CD4-positive, alpha-beta memory T cell (primary cell): ENCODE measurements around the gene HSPA12A. TPM values are rescaled to one million over a fixed set of nuclear protein-coding genes. Genes with fewer than 3 reads are reported as not detected.

Experiments
- CTCF ChIA-PET: fragments of 350-600 bp; sonication (Branson Sonifier 250); formaldehyde crosslinking; loops from one replicate; lab custom pipeline; 2021; ENCODE audit warnings: inconsistent platforms; ENCODE audit not compliant: partially characterized antibody; lab: Charles Lee
- POLR2A ChIA-PET: fragments of 350-600 bp; sonication (Branson Sonifier 250); formaldehyde crosslinking; loops from one replicate; lab custom pipeline; 2021; ENCODE audit not compliant: partially characterized antibody; lab: Charles Lee
- DNase-seq, 5 donors: peaks; one replicate each; pipeline versions ENCODE4 v3.0.0 to v3.0.0-alpha.2; 2020 to 2022; ENCODE audit warnings: mixed read lengths in 1 of 5
- H3K27ac ChIP-seq: one replicate; pipeline ENCODE4 v1.7.0; 2013; ENCODE audit warnings: low read depth, low read length
- H3K27me3 ChIP-seq: 2 replicates; pipeline ENCODE4 v1.7.0; 2013; ENCODE audit warnings: mild to moderate bottlenecking, low read length, moderate library complexity; ENCODE audit not compliant: insufficient read depth
- H3K36me3 ChIP-seq: 2 replicates; pipeline ENCODE4 v1.7.0; 2013; ENCODE audit warnings: mild to moderate bottlenecking, low read length, moderate library complexity; ENCODE audit not compliant: insufficient read depth
- H3K4me1 ChIP-seq: 2 replicates; pipeline ENCODE4 v1.7.0; 2013; ENCODE audit warnings: mild to moderate bottlenecking, low read length, moderate library complexity; ENCODE audit not compliant: insufficient read depth
- H3K4me3 ChIP-seq, 2 donors: one replicate each; pipeline ENCODE4 v1.7.0; 2013; ENCODE audit warnings: low read length in 2 of 2, mild to moderate bottlenecking in 1 of 2
- H3K9me3 ChIP-seq, 2 donors: one replicate each; pipeline ENCODE4 v1.7.0; 2013; ENCODE audit warnings: low read length in 2 of 2, control low read depth in 1 of 2; ENCODE audit not compliant: control insufficient read depth in 1 of 2
- H3K27ac Mint-ChIP-seq, 7 donors: one replicate each; pipeline ENCODE4 v1.8.0; 2020 to 2021; ENCODE audit warnings: mixed read lengths in 7 of 7, mild to moderate bottlenecking in 6 of 7, inconsistent platforms in 3 of 7, moderate library complexity in 3 of 7
- H3K27me3 Mint-ChIP-seq, 2 donors: one replicate each; pipeline ENCODE4 v1.8.0; 2020 to 2021; ENCODE audit warnings: mixed read lengths in 2 of 2
- H3K36me3 Mint-ChIP-seq, 2 donors: one replicate each; pipeline ENCODE4 v1.8.0; 2020 to 2021; ENCODE audit warnings: mixed read lengths in 2 of 2, inconsistent platforms in 1 of 2, mild to moderate bottlenecking in 1 of 2
- H3K4me1 Mint-ChIP-seq, 4 donors: one replicate each; pipeline ENCODE4 v1.8.0; 2020 to 2021; ENCODE audit warnings: mixed read lengths in 4 of 4, mild to moderate bottlenecking in 1 of 4
- H3K4me3 Mint-ChIP-seq, 8 donors: one replicate each; pipeline ENCODE4 v1.8.0; 2020 to 2021; ENCODE audit warnings: mixed read lengths in 8 of 8, mild to moderate bottlenecking in 7 of 8, moderate library complexity in 6 of 8, inconsistent platforms in 3 of 8
- H3K9me3 Mint-ChIP-seq, 8 donors: one replicate each; pipeline ENCODE4 v1.8.0; 2020 to 2021; ENCODE audit warnings: mixed read lengths in 8 of 8, mild to moderate bottlenecking in 5 of 8, inconsistent platforms in 3 of 8, moderate library complexity in 1 of 8
- intact Hi-C: fragments of 100-400 bp; cut with micrococcal nuclease; formaldehyde crosslinking; loops from one replicate; pipeline ENCODE4 v1.15.1; 2023
- polyA plus RNA-seq, 2 donors: library from polyadenylated mRNA; unstranded; fragments of 300-500 nt; fragmentation: Illumina TruSeq; gene quantifications; one replicate each; pipeline ENCODE4 v1.2.3, GENCODE V29; 2021
- total RNA-seq, 2 experiments: library from RNA; stranded (reverse); gene quantifications; one replicate each; pipeline ENCODE4 v1.2.3, GENCODE V29; 2021

Gene HSPA12A
- total and polyA plus RNA-seq, 4 experiments from 2014 or later: 0.14 to 0.64 (median 0.36) TPM; not detected in 1

DNA sequence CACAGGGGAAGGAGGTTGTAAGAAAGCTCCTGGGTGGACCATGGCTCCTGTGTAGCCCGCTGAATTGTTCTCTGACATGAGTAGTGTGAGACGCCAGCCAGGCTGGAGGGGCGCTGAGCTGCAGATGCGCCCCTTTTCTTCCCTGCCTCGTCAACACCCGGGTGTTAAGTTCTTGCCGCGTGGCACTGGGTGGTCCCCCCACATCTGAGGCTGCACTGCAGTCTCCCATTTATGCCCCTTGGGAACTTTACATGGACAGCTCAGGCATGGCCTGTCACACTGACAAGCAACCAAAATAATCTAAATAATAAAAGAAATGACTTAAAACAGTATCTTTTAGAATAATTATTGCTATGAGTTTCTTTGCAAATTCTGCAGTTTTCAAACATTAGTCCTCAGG, 34.6 kb upstream of the HSPA12A start:
- intact Hi-C loops: no loop called here
- Mint-ChIP-seq H3K27ac (no peak overlapping the region), H3K27me3 (peaks cover 3 to 8% of the 10 kb centered on the region in 2 donors), H3K36me3 (no peaks in the 10 kb centered on the region), H3K9me3 (no peaks in the 10 kb centered on the region), H3K4me1 (no peaks in the 10 kb centered on the region), H3K4me3 (no peak overlapping the region)
- Histone ChIP-seq H3K27ac (no peak overlapping the region), H3K27me3 (no peaks in the 10 kb centered on the region), H3K9me3 (no peaks in the 10 kb centered on the region), H3K4me3 (no peak overlapping the region), H3K4me1 (no peaks in the 10 kb centered on the region), H3K36me3 (no peaks in the 10 kb centered on the region)
- CTCF ChIA-PET: interaction anchor here (0.9 to 9.9 kb wide), 3 partner anchors 11 to 398 kb away, joined by 3 to 73 read pairs (median 3); no protein-coding TSS in a partner anchor
- POLR2A ChIA-PET: no interaction called here
- DNase-seq: no peak

DNA sequence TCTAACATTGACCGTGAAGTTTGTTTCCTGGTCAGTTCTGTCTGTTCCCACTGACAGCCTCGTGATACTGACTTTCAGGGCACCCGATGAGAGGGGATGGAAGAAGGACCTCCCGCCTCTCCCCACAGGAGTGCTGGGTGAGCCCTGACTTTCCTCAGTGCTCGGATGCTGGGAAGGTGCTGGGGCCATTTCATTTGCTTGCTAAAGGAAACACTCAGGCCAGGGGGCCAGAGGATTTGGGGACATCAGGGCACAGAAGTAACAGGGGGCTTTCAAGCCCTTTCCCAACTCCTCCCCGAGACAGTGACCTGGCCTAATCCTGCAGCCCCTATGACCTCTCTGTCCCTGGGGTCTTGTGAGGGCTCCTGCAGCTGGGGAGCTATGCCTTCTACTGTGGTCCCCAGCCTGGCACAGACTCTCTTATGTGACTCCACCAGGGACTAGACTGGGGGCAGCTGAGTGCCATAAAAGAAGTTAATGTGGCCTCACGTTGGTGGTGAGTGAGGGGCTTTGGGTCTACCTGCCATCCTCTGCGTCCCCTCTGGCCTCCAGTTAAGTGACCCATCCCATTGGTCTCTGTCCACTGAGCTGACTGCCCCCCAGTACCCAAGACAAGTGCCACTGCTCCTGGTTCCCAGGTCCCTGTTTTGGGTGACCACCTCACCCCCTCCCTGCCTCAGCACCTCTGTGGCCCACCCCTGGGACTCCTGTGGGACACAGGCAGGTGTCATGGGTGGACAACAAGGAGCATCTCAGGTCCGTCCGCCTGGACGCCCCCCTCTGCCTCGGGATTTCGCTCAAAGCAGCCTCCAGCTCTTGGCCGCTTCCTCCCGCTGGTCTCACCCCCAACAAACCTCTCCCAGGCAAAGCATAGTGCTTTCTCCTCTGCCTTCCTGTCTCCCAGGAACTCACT, 33.4 kb upstream of the HSPA12A start:
- H3K4me3 Mint-ChIP-seq: no peak overlapping the region
- POLR2A ChIA-PET: interaction anchor here (0.9 kb wide), 1 partner anchor 12 kb away, joined by 3 read pairs; no protein-coding TSS in a partner anchor
- Histone ChIP-seq H3K27ac (no peak overlapping the region), H3K4me3 (no peak overlapping the region), H3K36me3 (no peaks in the 10 kb centered on the region), H3K9me3 (no peaks in the 10 kb centered on the region), H3K4me1 (no peaks in the 10 kb centered on the region), H3K27me3 (no peaks in the 10 kb centered on the region)
- H3K27me3 Mint-ChIP-seq: peaks cover 3 to 8% of the 10 kb centered on the region in 2 donors
- CTCF ChIA-PET: interaction anchor here (9.9 kb wide), 1 partner anchor 12 kb away, joined by 73 read pairs; no protein-coding TSS in a partner anchor
- no peaks in the 10 kb centered on the region for H3K9me3 Mint-ChIP-seq
- no peaks in the 10 kb centered on the region for H3K4me1 Mint-ChIP-seq
- H3K27ac Mint-ChIP-seq: no peak overlapping the region
- no peaks in the 10 kb centered on the region for H3K36me3 Mint-ChIP-seq
- intact Hi-C loops: no loop called here
- no peak for DNase-seq

DNA sequence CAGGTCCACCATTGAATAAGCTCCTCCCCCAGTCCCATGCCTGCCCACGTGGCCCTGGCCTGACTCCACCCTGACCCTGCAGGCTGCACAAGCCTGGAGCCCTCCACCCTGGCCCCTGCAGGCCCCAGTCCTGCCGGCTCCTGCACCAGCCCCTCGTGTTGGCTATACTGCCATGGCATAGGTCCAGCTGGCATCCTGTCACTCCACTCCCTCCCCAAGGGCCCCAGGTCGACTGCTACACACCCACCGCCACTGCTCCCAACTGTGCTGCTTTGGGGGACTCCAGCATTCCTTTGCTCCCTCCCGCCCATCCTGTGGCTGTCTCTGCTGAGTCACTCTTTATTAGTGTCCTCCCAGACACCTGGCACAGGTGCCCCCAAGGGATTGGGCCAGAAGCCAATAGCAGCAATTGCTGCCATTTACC, 32.4 kb upstream of the HSPA12A start:
- CTCF ChIA-PET: interaction anchor here (1.3 to 9.9 kb wide), 2 partner anchors 13 to 442 kb away, joined by 3 to 73 read pairs; no protein-coding TSS in a partner anchor

DNA sequence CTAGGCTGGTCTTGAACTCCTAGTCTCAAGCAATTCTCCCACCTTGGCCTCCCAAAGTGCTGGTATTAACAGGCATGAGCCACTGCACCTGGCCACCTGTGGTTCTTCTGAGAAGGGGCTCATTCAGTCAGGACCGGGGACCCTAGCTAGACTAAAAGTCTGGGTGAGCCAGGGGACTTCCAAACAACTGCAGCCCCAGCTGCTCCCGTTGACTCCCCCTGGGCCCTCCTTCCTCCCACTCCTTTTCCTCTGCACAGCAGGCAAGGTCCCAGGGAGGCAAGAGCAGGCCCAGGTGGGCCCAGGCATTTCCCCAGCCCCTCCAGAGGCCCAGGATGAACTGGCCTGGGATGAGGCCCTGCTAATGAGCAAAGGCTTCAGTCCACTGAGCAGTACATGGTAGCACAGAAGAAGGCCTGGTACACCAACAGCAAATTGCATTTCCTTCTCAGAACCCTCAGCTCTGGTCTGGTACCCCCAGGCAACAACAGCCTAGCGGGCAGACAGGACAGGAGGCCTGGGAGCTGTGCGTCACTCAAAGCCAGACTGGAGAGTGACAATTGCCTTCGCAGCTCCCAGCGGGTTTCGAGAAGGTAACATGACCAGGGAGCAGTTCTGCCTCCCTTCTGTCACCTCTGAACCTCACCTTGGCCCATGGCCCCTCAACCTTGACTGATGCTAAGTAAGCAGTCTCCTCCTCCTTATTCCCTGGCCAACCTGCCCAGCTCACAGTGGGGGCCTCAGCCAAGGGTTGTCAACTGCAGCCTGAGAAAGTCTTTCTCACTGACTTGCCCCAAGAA, 30.7 kb upstream of the HSPA12A start:
- Mint-ChIP-seq H3K4me3 (no peak overlapping the region), H3K27ac (peak overlapping the region in 1 of 7 donors; percentile 48), H3K27me3 (peaks cover 6 to 23% of the 10 kb centered on the region in 2 donors), H3K36me3 (no peaks in the 10 kb centered on the region), H3K9me3 (no peaks in the 10 kb centered on the region), H3K4me1 (no peaks in the 10 kb centered on the region)
- H3K27me3 ChIP-seq: no peaks in the 10 kb centered on the region
- H3K27ac ChIP-seq: no peak overlapping the region
- ChIA-PET CTCF (interaction anchor here (1.0 to 9.9 kb wide), 2 partner anchors 15 to 89 kb away, joined by 4 to 73 read pairs; no protein-coding TSS in a partner anchor), POLR2A (no interaction called here)
- H3K4me3 ChIP-seq: no peak overlapping the region
- intact Hi-C loops: no loop called here
- H3K36me3 ChIP-seq: no peaks in the 10 kb centered on the region
- H3K9me3 ChIP-seq: no peaks in the 10 kb centered on the region
- DNase-seq: no peak
- H3K4me1 ChIP-seq: no peaks in the 10 kb centered on the region

More for the DNA sequence above, 32.4 kb upstream of the HSPA12A start:
- no peaks in the 10 kb centered on the region for H3K4me1 Mint-ChIP-seq
- no peaks in the 10 kb centered on the region for H3K36me3 Mint-ChIP-seq
- no peak overlapping the region for H3K4me3 Mint-ChIP-seq
- no peak overlapping the region for H3K4me3 ChIP-seq
- H3K27ac Mint-ChIP-seq: peak overlapping the region in 1 of 7 donors; percentile 12
- H3K36me3 ChIP-seq: no peaks in the 10 kb centered on the region
- POLR2A ChIA-PET: no interaction called here
- H3K27me3 ChIP-seq: no peaks in the 10 kb centered on the region
- intact Hi-C loops: no loop called here
- no peaks in the 10 kb centered on the region for H3K9me3 Mint-ChIP-seq
- peaks cover 3 to 15% of the 10 kb centered on the region in 2 donors for H3K27me3 Mint-ChIP-seq
- no peaks in the 10 kb centered on the region for H3K9me3 ChIP-seq
- no peak for DNase-seq
- no peaks in the 10 kb centered on the region for H3K4me1 ChIP-seq
- H3K27ac ChIP-seq: no peak overlapping the region

DNA sequence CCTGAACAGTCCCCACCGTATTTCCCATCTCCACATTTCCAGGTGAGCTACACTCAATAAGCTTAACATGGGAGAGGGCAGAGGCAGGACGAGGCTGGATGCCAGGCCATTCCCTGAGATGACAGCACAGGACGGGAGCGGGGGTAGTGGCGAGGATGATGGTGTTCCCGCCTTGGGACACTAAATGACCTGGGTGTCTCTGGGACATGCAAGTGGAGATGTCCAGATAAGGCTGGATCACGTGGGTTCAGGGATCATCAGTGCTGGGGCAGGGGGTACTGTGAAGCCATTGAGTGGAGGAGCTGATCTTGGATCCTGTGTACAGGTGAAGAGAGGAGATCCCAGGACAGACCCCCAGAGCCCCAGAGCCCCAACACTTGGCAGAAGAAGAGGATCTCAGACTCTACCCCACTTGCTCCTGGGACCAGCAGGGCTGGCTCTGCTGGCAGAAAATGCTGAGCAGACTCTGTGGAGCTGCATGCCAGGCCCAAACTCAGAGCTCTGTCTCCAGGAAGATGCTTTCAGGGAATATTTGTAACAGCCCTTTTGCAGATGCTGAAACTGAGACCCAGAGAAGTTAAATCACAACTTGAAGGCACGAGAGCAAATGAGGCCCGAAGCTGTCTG, 29.7 kb upstream of the HSPA12A start:
- Histone ChIP-seq H3K9me3 (no peaks in the 10 kb centered on the region), H3K27me3 (peaks cover 5% of the 10 kb centered on the region), H3K27ac (no peak overlapping the region), H3K4me1 (no peaks in the 10 kb centered on the region), H3K4me3 (no peak overlapping the region), H3K36me3 (no peaks in the 10 kb centered on the region)
- Mint-ChIP-seq H3K4me3 (no peak overlapping the region), H3K9me3 (no peaks in the 10 kb centered on the region), H3K27ac (no peak overlapping the region), H3K4me1 (no peaks in the 10 kb centered on the region), H3K36me3 (no peaks in the 10 kb centered on the region), H3K27me3 (peaks cover 11 to 25% of the 10 kb centered on the region in 2 donors)
- POLR2A ChIA-PET: no interaction called here
- intact Hi-C loops: no loop called here
- CTCF ChIA-PET: interaction anchor here (1.0 to 9.9 kb wide), 3 partner anchors 16 to 90 kb away, joined by 3 to 73 read pairs (median 4); no protein-coding TSS in a partner anchor
- DNase-seq: no peak

DNA sequence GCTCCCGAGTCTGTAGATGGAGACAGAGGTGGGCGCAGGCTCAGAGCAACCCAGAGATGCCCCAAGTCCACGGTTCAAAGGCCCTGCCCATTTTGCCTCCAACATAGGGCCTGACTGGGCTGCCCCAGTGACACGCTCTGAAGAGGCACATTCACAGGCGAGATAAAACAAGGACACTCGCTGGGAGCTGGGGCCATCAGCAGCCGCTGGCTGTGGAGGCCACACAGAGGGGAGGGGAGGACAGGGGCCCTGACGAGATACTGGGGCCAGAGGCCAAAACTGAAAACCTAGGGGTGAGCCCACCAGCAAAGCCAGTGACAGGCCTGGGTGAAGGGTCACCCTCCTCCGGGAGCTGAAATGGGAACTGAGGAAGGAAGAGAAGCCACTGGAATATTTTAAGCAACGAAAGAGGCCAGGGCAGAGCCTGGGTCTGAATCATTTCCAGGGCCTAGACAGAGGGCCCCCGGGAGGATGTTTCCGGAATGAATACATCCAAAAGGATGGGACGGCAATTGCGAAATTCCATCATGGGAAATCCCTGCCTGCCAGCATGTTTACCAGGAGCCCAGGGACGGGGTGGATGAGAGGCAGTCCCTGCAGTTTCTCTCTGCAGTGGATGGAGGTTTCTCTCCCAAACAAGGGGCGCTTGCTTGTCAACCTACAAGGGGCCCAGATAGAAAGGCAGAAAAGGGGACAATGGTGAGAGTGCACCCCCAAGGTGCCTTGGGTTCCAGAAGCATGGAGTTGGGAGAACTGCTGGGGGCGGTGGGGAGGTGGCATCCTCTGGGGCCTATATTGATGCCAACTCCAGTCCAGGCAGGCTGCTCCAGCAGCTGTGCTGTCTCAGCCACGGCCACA, 29.0 kb upstream of the HSPA12A start:
- peaks cover 14 to 23% of the 10 kb centered on the region in 2 donors for H3K27me3 Mint-ChIP-seq
- H3K4me3 Mint-ChIP-seq: no peak overlapping the region
- POLR2A ChIA-PET: no interaction called here

More for the DNA sequence above, 29.0 kb upstream of the HSPA12A start:
- CTCF ChIA-PET: interaction anchor here (1.5 to 9.9 kb wide), 2 partner anchors 17 to 90 kb away, joined by 3 to 73 read pairs; no protein-coding TSS in a partner anchor
- Histone ChIP-seq H3K4me3 (no peak overlapping the region), H3K36me3 (no peaks in the 10 kb centered on the region), H3K27ac (no peak overlapping the region), H3K4me1 (no peaks in the 10 kb centered on the region), H3K27me3 (peaks cover 5% of the 10 kb centered on the region), H3K9me3 (no peaks in the 10 kb centered on the region)
- intact Hi-C loops: no loop called here
- no peaks in the 10 kb centered on the region for H3K4me1 Mint-ChIP-seq
- no peaks in the 10 kb centered on the region for H3K36me3 Mint-ChIP-seq
- no peak for DNase-seq
- H3K27ac Mint-ChIP-seq: no peak overlapping the region
- H3K9me3 Mint-ChIP-seq: no peaks in the 10 kb centered on the region
